Brain microvascular endothelial cell (primary cell): ENCODE results near the gene THSD4.
A peak's percentile ranks its signal among the peaks of the same experiment; 100 is the strongest.

Experiments used
- DNase-seq: peaks from one replicate; pipeline ENCODE4 v3.0.0-alpha.2; 2020
- H3K27ac ChIP-seq: fragments of 250-450 bp; sonication (Bioruptor Pico); 2 replicates; pipeline ENCODE4 v1.5.1; 2020; ENCODE audit warnings: mild to moderate bottlenecking, moderate library complexity
- H3K27me3 ChIP-seq: fragments of 250-450 bp; sonication (Bioruptor Pico); replicated peaks from 2 replicates; pipeline ENCODE4 v1.5.1; 2020; ENCODE audit warnings: mild to moderate bottlenecking
- H3K36me3 ChIP-seq: fragments of 250-450 bp; sonication (Bioruptor Pico); replicated peaks from 2 replicates; pipeline ENCODE4 v1.5.1; 2020; ENCODE audit warnings: mild to moderate bottlenecking
- H3K4me3 ChIP-seq: 2 replicates; pipeline ENCODE4 v1.5.1; 2011; ENCODE audit warnings: low read depth, mild to moderate bottlenecking, control low read depth, low read length, moderate library complexity
- CTCF ChIP-seq: IDR thresholded peaks from 2 replicates; pipeline ENCODE4 v1.5.1; 2011; ENCODE audit warnings: low read depth, mild to moderate bottlenecking, moderate library complexity, low read length, control low read depth, inconsistent platforms; ENCODE audit errors: missing control alignments
- in situ Hi-C: cut with HindIII; loops from 2 replicates; pipeline ENCODE4 v1.10.0; 2017; ENCODE audit warnings: low sequenced_read_pairs, low pct_ligation_motif_present

THSD4 gene

GRCh38 chr15:71278989-71279756 lies 163.9 kb downstream of the THSD4 start:
- Histone ChIP-seq H3K4me3 (no peak overlapping the region), H3K36me3 (no peaks in the 10 kb centered on the region), H3K27ac (peak overlapping the region; percentile 93), H3K27me3 (no peaks in the 10 kb centered on the region)
- TF ChIP-seq CTCF = no peak
- DNase-seq = peak; percentile 98
- in situ Hi-C loops = no loop called here

GRCh38 chr15:71279757-71280141 lies 164.5 kb downstream of the THSD4 start:
- DNase-seq = no peak
- peak overlapping the region; percentile 93 for H3K27ac ChIP-seq
- TF ChIP-seq CTCF = no peak
- in situ Hi-C loops = no loop called here
- no peaks in the 10 kb centered on the region for H3K27me3 ChIP-seq
- H3K4me3 ChIP-seq = no peak overlapping the region
- H3K36me3 ChIP-seq = no peaks in the 10 kb centered on the region

- TF ChIP-seq CTCF = no peak
- Histone ChIP-seq H3K4me3 (no peak overlapping the region), H3K36me3 (no peaks in the 10 kb centered on the region), H3K27ac (peak overlapping the region; percentile 93), H3K27me3 (no peaks in the 10 kb centered on the region)
- DNase-seq = no peak
- in situ Hi-C loops = no loop called here
Observed at GRCh38 chr15:71280206-71280605, 164.9 kb downstream of the THSD4 start.

- TF ChIP-seq CTCF = no peak
- Histone ChIP-seq H3K27me3 (no peaks in the 10 kb centered on the region), H3K27ac (peak overlapping the region; percentile 93), H3K4me3 (no peak overlapping the region), H3K36me3 (no peaks in the 10 kb centered on the region)
- no peak for DNase-seq
- in situ Hi-C loops = no loop called here
Observed at GRCh38 chr15:71281256-71281655, 166.0 kb downstream of the THSD4 start.

GRCh38 chr15:71282076-71282475 lies 166.8 kb downstream of the THSD4 start:
- peak overlapping the region; percentile 93 for H3K27ac ChIP-seq
- in situ Hi-C loops = no loop called here
- no peak overlapping the region for H3K4me3 ChIP-seq
- TF ChIP-seq CTCF = no peak
- no peaks in the 10 kb centered on the region for H3K27me3 ChIP-seq
- no peaks in the 10 kb centered on the region for H3K36me3 ChIP-seq
- DNase-seq = peak; percentile 83
